ENCODE results near the gene ARHGAP24. TPM values are rescaled to one million over a fixed set of nuclear protein-coding genes. Genes with fewer than 3 reads are reported as not detected.

ARHGAP24 gene
- total RNA-seq, 2 donors from 2014 or later, result 34.0 to 42.0 TPM

DNA sequence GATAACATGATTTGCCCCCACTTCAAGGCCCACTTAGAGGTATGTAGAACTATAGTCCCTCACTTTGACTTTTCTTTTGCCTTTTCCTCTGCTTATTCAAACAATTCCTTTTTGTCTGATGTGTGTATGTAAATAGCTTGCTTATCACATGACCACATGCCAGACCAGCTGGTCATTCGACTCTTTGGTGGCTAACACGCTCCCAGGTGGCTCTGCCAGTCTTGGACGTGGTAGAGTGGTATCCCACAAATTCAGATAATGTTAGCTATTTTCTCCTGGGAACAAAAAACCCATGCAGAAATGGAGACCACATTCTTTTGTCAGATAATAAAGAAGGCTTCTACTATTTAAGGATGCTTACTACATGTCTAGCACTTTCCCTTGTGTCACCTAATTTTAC lies 47.9 kb downstream of the ARHGAP24 start:
- no peaks in the 10 kb centered on the region for H3K27me3 ChIP-seq
- H3K4me3 ChIP-seq, result no peak overlapping the region
- H3K36me3 ChIP-seq, result no peaks in the 10 kb centered on the region
- no peak for DNase-seq (ENCODE audit: low spot score)
- TF ChIP-seq, protein P1, sequence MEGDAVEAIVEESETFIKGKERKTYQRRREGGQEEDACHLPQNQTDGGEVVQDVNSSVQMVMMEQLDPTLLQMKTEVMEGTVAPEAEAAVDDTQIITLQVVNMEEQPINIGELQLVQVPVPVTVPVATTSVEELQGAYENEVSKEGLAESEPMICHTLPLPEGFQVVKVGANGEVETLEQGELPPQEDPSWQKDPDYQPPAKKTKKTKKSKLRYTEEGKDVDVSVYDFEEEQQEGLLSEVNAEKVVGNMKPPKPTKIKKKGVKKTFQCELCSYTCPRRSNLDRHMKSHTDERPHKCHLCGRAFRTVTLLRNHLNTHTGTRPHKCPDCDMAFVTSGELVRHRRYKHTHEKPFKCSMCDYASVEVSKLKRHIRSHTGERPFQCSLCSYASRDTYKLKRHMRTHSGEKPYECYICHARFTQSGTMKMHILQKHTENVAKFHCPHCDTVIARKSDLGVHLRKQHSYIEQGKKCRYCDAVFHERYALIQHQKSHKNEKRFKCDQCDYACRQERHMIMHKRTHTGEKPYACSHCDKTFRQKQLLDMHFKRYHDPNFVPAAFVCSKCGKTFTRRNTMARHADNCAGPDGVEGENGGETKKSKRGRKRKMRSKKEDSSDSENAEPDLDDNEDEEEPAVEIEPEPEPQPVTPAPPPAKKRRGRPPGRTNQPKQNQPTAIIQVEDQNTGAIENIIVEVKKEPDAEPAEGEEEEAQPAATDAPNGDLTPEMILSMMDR (IDR thresholded peaks at IDR 0.05), result no peak
- no peaks in the 10 kb centered on the region for H3K4me1 ChIP-seq
- H3K9me3 ChIP-seq, result no peaks in the 10 kb centered on the region
- H3K27ac ChIP-seq, result peak overlapping the region; percentile 33 to 66

DNA sequence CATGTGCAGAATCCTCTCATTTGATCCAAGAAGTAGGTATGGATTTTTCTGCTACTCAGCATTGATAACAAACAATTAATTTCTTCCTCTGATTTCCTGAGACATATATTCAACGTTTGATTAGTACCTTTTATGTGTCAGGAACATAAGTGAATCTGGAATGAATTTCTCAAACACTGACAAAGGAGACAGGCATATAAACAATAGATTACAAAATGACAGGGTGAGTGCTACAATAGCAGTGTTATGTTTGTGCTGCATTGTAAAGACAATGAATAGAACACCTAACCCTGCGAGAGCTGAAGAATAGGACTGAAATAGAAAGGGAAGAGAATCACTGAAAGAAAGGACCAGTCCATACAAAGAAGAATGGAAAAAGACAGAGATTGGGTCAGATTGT lies 52.9 kb downstream of the ARHGAP24 start:
- DNase-seq (ENCODE audit: low spot score), result no peak
- Histone ChIP-seq H3K27me3 (no peaks in the 10 kb centered on the region), H3K4me3 (no peak overlapping the region), H3K4me1 (peaks cover 0 to 11% of the 10 kb centered on the region in 2 donors), H3K36me3 (no peaks in the 10 kb centered on the region), H3K9me3 (no peaks in the 10 kb centered on the region), H3K27ac (no peak overlapping the region)
- TF ChIP-seq, protein P1 (IDR thresholded peaks at IDR 0.05), result no peak

DNA sequence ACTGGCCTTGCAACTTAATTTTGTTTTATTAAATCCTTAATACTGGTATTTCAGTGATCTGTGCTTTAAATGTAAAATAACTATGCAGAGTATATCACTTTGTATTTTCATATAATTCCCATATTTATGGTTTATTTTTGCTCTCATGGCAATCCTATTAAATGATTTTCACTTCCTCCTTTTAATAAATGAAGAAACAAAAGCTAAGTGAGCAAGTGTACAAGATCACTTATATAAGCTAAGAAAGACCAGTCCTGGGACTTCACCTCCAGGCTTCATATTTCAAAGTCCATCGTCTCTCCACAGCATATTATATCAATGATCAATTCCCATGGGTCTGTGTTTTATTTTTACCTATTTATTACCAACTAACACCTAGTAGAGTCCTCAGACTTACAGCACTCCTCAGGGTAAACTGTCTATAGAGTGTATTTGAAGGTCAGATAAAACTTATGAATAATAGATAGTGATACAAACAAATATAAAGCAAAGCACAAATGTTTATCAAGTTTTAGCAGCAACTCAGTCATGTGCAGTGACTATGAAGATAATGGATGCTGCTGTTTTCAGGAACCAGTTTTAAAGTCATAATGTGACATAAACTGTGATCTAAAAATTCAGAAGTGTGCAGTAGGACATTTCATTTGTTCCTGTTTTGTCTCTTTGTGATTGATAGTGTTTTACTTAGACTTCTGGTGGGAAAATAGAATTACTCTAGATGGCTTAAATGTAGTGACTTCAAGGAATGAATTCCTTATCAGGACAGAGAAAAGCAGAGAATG lies 56.8 kb downstream of the ARHGAP24 start:
- TF ChIP-seq, protein P1 (IDR thresholded peaks at IDR 0.05), result no peak
- H3K36me3 ChIP-seq, result no peaks in the 10 kb centered on the region
- DNase-seq (ENCODE audit: low spot score), result no peak
- no peak overlapping the region for H3K4me3 ChIP-seq
- H3K27ac ChIP-seq, result no peak overlapping the region
- no peaks in the 10 kb centered on the region for H3K27me3 ChIP-seq
- no peaks in the 10 kb centered on the region for H3K9me3 ChIP-seq
- peaks cover 0 to 12% of the 10 kb centered on the region in 2 donors for H3K4me1 ChIP-seq

DNA sequence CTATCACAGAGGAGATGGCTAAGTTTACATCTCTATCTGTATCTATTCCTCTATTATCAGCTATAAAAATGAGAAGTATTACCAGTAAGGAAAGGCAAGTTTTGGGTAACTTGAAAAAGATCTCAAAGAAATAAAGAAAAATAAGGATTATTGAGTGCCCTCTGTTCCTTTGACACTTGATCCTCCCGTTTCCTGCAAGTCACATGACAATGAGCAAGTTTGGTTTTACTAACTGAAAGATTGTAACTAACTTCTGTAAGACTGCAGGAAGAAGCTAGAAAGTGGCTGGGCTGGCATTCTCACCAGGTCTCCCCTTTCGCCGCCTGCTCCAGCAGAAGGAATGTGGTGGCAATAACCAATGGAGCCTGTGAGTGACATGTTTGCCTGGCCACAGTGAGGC lies 59.2 kb downstream of the ARHGAP24 start:
- TF ChIP-seq, protein P1 (IDR thresholded peaks at IDR 0.05), result no peak
- H3K27ac ChIP-seq, result no peak overlapping the region
- H3K4me3 ChIP-seq, result no peak overlapping the region
- no peaks in the 10 kb centered on the region for H3K27me3 ChIP-seq
- H3K9me3 ChIP-seq, result no peaks in the 10 kb centered on the region
- no peaks in the 10 kb centered on the region for H3K36me3 ChIP-seq
- H3K4me1 ChIP-seq, result peaks cover 0 to 12% of the 10 kb centered on the region in 2 donors
- no peak for DNase-seq (ENCODE audit: low spot score)

DNA sequence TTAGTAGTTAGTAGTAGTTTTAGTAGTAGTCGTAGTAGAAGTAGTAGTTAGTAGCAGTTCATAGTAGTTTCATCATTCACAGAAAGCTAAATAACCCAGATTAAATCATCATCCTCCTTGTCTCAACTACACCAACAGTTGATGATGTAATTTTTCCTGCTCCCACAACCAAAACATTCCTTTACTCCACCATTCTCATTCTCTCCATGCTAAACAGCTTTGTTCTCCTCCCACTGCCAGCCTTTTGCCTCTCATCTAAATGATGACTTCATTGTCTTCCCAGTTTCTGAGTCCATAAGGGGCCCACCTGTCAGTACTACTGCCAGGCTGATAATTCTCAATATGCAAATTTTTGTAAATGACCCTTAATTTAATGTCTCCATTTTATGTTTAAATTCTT lies 68.9 kb downstream of the ARHGAP24 start:
- no peak for DNase-seq (ENCODE audit: low spot score)
- Histone ChIP-seq H3K27me3 (no peaks in the 10 kb centered on the region), H3K4me1 (peaks cover 0 to 3% of the 10 kb centered on the region in 2 donors), H3K4me3 (no peak overlapping the region), H3K27ac (no peak overlapping the region), H3K36me3 (no peaks in the 10 kb centered on the region), H3K9me3 (no peaks in the 10 kb centered on the region)
- TF ChIP-seq, protein P1 (IDR thresholded peaks at IDR 0.05), result no peak

DNA sequence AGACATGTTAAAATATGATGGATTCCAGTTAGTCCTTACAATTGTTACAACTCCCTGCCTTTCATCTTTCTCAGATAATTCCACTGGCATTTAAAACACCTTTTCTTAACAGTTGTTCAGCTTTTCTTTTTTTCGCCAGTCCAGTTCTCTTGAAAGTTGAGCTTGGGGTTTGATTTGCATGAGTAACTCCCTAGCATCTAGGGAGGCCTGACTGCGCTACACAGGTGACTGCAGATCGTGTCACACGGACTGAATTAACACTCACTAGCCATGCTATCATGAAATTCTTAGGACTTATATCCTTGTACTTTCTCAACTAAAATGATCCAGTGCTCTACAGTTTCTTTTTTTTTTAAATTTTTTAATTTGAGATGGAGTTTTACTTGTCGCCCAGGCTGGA lies 69.8 kb downstream of the ARHGAP24 start:
- Histone ChIP-seq H3K27ac (no peak overlapping the region), H3K9me3 (no peaks in the 10 kb centered on the region), H3K4me3 (no peak overlapping the region), H3K27me3 (no peaks in the 10 kb centered on the region), H3K36me3 (no peaks in the 10 kb centered on the region), H3K4me1 (peaks cover 0 to 3% of the 10 kb centered on the region in 2 donors)
- DNase-seq (ENCODE audit: low spot score), result no peak
- TF ChIP-seq, protein P1 (IDR thresholded peaks at IDR 0.05), result no peak

Data from right atrium auricular region (tissue), 2 donors.